Measurements from ENCODE around the gene NHLRC2.

Gene NHLRC2

GRCh38 chr10:113911113-113911512, 56.7 kb downstream of the NHLRC2 start:
- DNase-seq (ENCODE audit: low read depth in 2 of 2): no peak

- DNase-seq (ENCODE audit: low read depth in 2 of 2): no peak
Measured at GRCh38 chr10:113911839-113912238, 57.4 kb downstream of the NHLRC2 start.

GRCh38 chr10:113912582-113912981, 58.1 kb downstream of the NHLRC2 start:
- no peak for DNase-seq (ENCODE audit: low read depth in 2 of 2)

GRCh38 chr10:113914956-113915355, 60.5 kb downstream of the NHLRC2 start:
- no peak for DNase-seq (ENCODE audit: low read depth in 2 of 2)

- no peak for DNase-seq (ENCODE audit: low read depth in 2 of 2)
Measured at GRCh38 chr10:113915540-113915939, 61.1 kb downstream of the NHLRC2 start.

GRCh38 chr10:113916053-113916452, 61.6 kb downstream of the NHLRC2 start:
- no peak for DNase-seq (ENCODE audit: low read depth in 2 of 2)

- no peak for DNase-seq (ENCODE audit: low read depth in 2 of 2)
Measured at GRCh38 chr10:113917636-113918035, 63.2 kb downstream of the NHLRC2 start.

GRCh38 chr10:113920114-113920513, 65.7 kb downstream of the NHLRC2 start:
- DNase-seq (ENCODE audit: low read depth in 2 of 2): no peak

- no peak for DNase-seq (ENCODE audit: low read depth in 2 of 2)
Measured at GRCh38 chr10:113920875-113921274, 66.4 kb downstream of the NHLRC2 start.

- no peak for DNase-seq (ENCODE audit: low read depth in 2 of 2)
Measured at GRCh38 chr10:113921561-113922370, 67.3 kb downstream of the NHLRC2 start.

GRCh38 chr10:113922787-113923570, 68.5 kb downstream of the NHLRC2 start:
- no peak for DNase-seq (ENCODE audit: low read depth in 2 of 2)

GRCh38 chr10:113924186-113924585, 69.7 kb downstream of the NHLRC2 start:
- no peak for DNase-seq (ENCODE audit: low read depth in 2 of 2)

- no peak for DNase-seq (ENCODE audit: low read depth in 2 of 2)
Measured at GRCh38 chr10:113924664-113925063, 70.2 kb downstream of the NHLRC2 start.

GRCh38 chr10:113927440-113927839, 73.0 kb downstream of the NHLRC2 start:
- no peak for DNase-seq (ENCODE audit: low read depth in 2 of 2)

GRCh38 chr10:113928830-113929229, 74.4 kb downstream of the NHLRC2 start:
- DNase-seq (ENCODE audit: low read depth in 2 of 2): no peak

GRCh38 chr10:113929522-113929921, 75.1 kb downstream of the NHLRC2 start:
- DNase-seq (ENCODE audit: low read depth in 2 of 2): no peak

GRCh38 chr10:113930482-113931057, 76.1 kb downstream of the NHLRC2 start:
- DNase-seq (ENCODE audit: low read depth in 2 of 2): no peak

- DNase-seq (ENCODE audit: low read depth in 2 of 2): no peak
Measured at GRCh38 chr10:113932854-113933253, 78.4 kb downstream of the NHLRC2 start.

GRCh38 chr10:113933894-113934532, 79.6 kb downstream of the NHLRC2 start:
- no peak for DNase-seq (ENCODE audit: low read depth in 2 of 2)

- no peak for DNase-seq (ENCODE audit: low read depth in 2 of 2)
Measured at GRCh38 chr10:113937258-113937657, 82.8 kb downstream of the NHLRC2 start.

- no peak for DNase-seq (ENCODE audit: low read depth in 2 of 2)
Measured at GRCh38 chr10:113937756-113938155, 83.3 kb downstream of the NHLRC2 start.

GRCh38 chr10:113939212-113939860, 84.9 kb downstream of the NHLRC2 start:
- no peak for DNase-seq (ENCODE audit: low read depth in 2 of 2)
